ENCODE measurements around the gene MPIG6B.

Gene MPIG6B

GRCh38 chr6:31723245-31723979 is at the start of gene MPIG6B:
Gene MPIG6B, plus strand, starts transcription at chr6:31723373. Its CDS starts 11 bp downstream, at chr6:31723384.
- DNase-seq = no peak

- DNase-seq = no peak
Measured at GRCh38 chr6:31676322-31676903, 46.8 kb upstream of the MPIG6B start.

- DNase-seq = no peak
Measured at GRCh38 chr6:31676904-31677303, 46.3 kb upstream of the MPIG6B start.

GRCh38 chr6:31677955-31678354 is 45.2 kb upstream of the MPIG6B start:
- no peak for DNase-seq

GRCh38 chr6:31680226-31681134 is 42.7 kb upstream of the MPIG6B start, which contains the start of gene LY6G5C:
Gene LY6G5C, minus strand, starts transcription at chr6:31681067. Its CDS starts 694 bp downstream, at chr6:31680373.
- peak; percentile 61 for DNase-seq

- DNase-seq = no peak
Measured at GRCh38 chr6:31681135-31681671, 42.0 kb upstream of the MPIG6B start.

GRCh38 chr6:31683591-31683990 is 39.6 kb upstream of the MPIG6B start:
- no peak for DNase-seq

- DNase-seq = no peak
Measured at GRCh38 chr6:31686483-31686882, 36.7 kb upstream of the MPIG6B start.

GRCh38 chr6:31687321-31687720 is 35.9 kb upstream of the MPIG6B start:
- DNase-seq = no peak

GRCh38 chr6:31687860-31688693 is 35.1 kb upstream of the MPIG6B start:
- DNase-seq = no peak

GRCh38 chr6:31689249-31690110 is 33.7 kb upstream of the MPIG6B start:
- no peak for DNase-seq

- DNase-seq = no peak
Measured at GRCh38 chr6:31690231-31691077, 32.7 kb upstream of the MPIG6B start.

- no peak for DNase-seq
Measured at GRCh38 chr6:31691078-31691463, 32.1 kb upstream of the MPIG6B start.

- DNase-seq = no peak
Measured at GRCh38 chr6:31691564-31692108, 31.5 kb upstream of the MPIG6B start.

- DNase-seq = no peak
Measured at GRCh38 chr6:31692353-31692752, 30.8 kb upstream of the MPIG6B start.

- DNase-seq = no peak
Measured at GRCh38 chr6:31692886-31693285, 30.3 kb upstream of the MPIG6B start.

- DNase-seq = no peak
Measured at GRCh38 chr6:31693535-31693934, 29.6 kb upstream of the MPIG6B start.

- no peak for DNase-seq
Measured at GRCh38 chr6:31697555-31697954, 25.6 kb upstream of the MPIG6B start.

GRCh38 chr6:31700740-31701401 is 22.3 kb upstream of the MPIG6B start:
- DNase-seq = no peak

Measured in NCI-H1694 treated with DMSO at 0.1 percent for 48 hours (cell line).